HL-60 (cell line): Measurements from ENCODE around the gene CYTH4.

Experiments
- GABPA ChIP-seq: IDR thresholded peaks from 2 replicates; pipeline ENCODE4 v1.6.1; 2012; ENCODE audit warnings: low read depth
- POLR2AphosphoS5 ChIP-seq: IDR thresholded peaks from 2 replicates; pipeline ENCODE4 v1.6.1; 2012; ENCODE audit warnings: low read depth
- SPI1 ChIP-seq: IDR thresholded peaks from 2 replicates; pipeline ENCODE4 v1.6.1; 2012; ENCODE audit warnings: low read depth, mild to moderate bottlenecking, borderline replicate concordance
- TF ChIP-seq, protein P1 (sequence below): IDR thresholded peaks from one replicate; pipeline ENCODE4 v1.5.1; 2011; ENCODE audit warnings: low read length, control low read depth, inconsistent platforms; ENCODE audit not compliant: insufficient read depth
- TF ChIP-seq, protein P2 (sequence below): IDR thresholded peaks from 2 replicates; pipeline ENCODE4 v1.6.1; 2012; ENCODE audit warnings: low read depth; ENCODE audit not compliant: insufficient replicate concordance

DNA sequence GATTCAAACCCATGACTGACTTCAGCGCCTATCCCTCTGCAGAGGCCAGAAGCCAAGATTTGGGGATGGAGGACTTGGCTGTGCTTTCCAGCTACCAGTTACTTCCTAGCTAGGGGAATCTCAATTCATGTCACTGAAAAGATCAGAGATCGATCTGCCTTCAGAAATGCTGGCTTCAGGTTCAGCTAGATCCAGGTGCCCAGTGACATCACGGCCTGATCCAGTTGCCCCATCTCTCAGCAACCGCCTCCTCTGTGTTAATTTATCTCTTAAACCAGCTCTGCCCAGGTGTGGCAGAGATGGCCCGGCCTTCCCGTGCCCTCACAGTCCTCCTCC, 24.2 kb downstream of the CYTH4 start:
- TF ChIP-seq, protein P1, sequence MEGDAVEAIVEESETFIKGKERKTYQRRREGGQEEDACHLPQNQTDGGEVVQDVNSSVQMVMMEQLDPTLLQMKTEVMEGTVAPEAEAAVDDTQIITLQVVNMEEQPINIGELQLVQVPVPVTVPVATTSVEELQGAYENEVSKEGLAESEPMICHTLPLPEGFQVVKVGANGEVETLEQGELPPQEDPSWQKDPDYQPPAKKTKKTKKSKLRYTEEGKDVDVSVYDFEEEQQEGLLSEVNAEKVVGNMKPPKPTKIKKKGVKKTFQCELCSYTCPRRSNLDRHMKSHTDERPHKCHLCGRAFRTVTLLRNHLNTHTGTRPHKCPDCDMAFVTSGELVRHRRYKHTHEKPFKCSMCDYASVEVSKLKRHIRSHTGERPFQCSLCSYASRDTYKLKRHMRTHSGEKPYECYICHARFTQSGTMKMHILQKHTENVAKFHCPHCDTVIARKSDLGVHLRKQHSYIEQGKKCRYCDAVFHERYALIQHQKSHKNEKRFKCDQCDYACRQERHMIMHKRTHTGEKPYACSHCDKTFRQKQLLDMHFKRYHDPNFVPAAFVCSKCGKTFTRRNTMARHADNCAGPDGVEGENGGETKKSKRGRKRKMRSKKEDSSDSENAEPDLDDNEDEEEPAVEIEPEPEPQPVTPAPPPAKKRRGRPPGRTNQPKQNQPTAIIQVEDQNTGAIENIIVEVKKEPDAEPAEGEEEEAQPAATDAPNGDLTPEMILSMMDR = no peak
- TF ChIP-seq POLR2AphosphoS5 (no peak), GABPA (no peak), SPI1 (no peak)
- TF ChIP-seq, protein P2, sequence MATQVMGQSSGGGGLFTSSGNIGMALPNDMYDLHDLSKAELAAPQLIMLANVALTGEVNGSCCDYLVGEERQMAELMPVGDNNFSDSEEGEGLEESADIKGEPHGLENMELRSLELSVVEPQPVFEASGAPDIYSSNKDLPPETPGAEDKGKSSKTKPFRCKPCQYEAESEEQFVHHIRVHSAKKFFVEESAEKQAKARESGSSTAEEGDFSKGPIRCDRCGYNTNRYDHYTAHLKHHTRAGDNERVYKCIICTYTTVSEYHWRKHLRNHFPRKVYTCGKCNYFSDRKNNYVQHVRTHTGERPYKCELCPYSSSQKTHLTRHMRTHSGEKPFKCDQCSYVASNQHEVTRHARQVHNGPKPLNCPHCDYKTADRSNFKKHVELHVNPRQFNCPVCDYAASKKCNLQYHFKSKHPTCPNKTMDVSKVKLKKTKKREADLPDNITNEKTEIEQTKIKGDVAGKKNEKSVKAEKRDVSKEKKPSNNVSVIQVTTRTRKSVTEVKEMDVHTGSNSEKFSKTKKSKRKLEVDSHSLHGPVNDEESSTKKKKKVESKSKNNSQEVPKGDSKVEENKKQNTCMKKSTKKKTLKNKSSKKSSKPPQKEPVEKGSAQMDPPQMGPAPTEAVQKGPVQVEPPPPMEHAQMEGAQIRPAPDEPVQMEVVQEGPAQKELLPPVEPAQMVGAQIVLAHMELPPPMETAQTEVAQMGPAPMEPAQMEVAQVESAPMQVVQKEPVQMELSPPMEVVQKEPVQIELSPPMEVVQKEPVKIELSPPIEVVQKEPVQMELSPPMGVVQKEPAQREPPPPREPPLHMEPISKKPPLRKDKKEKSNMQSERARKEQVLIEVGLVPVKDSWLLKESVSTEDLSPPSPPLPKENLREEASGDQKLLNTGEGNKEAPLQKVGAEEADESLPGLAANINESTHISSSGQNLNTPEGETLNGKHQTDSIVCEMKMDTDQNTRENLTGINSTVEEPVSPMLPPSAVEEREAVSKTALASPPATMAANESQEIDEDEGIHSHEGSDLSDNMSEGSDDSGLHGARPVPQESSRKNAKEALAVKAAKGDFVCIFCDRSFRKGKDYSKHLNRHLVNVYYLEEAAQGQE = no peak
